HCT116 (cell line): ENCODE results near the gene C17orf67. TPM values are rescaled to one million over a fixed set of nuclear protein-coding genes. Genes with fewer than 3 reads are reported as not detected.

Experiments used
- ATAC-seq: fragments of 200-7000 bp; cut with Tn5 transposase; 2 replicates; pipeline ENCODE4 v1.9.1; 2020; ENCODE audit warnings: mild to moderate bottlenecking, moderate library complexity
- BruUV-seq: library from RNA; stranded (reverse); fragments of 400-500 nt; replicated peaks from 2 replicates; lab custom pipeline; 2021; lab: Mats Ljungman, UMichigan
- CTCF ChIA-PET: fragments of 300-600 bp; sonication (Branson Sonifier 250); formaldehyde crosslinking; loops from one replicate; lab custom pipeline; 2021; ENCODE audit warnings: antibody characterized with exemption; lab: Charles Lee
- POLR2A ChIA-PET: fragments of 300-600, 350-600 bp; sonication (Branson Sonifier 250); formaldehyde crosslinking; loops from one replicate; lab custom pipeline; 2021; ENCODE audit warnings: antibody characterized with exemption; lab: Charles Lee
- RAD21 ChIA-PET, 2 experiments: fragments of 300-600 bp; sonication (Branson Sonifier 250); formaldehyde crosslinking; loops; one replicate each; lab custom pipeline; 2023; ENCODE audit warnings: low total read pairs in 2 of 2; ENCODE audit not compliant: uncharacterized antibody in 2 of 2, unreplicated experiment in 2 of 2, low non-redundant PET in 1 of 2; lab: Charles Lee
- DNase-seq: peaks from one replicate; pipeline ENCODE4 v3.0.0-alpha.2; 2010; ENCODE audit warnings: low read depth, low spot score
- H2AFZ ChIP-seq: fragments of 200-600 bp; shearing (Covaris generic), sonication (generic); 2 replicates; pipeline ENCODE4 v1.6.1; 2017; ENCODE audit warnings: low read depth, mixed run types, mixed read lengths, antibody characterized with exemption, low read length; ENCODE audit not compliant: poor library complexity, severe bottlenecking
- H3K27ac ChIP-seq: 2 replicates; pipeline ENCODE4 v1.5.1; 2012; ENCODE audit warnings: low read depth, low read length
- H3K27me3 ChIP-seq: fragments of 200-600 bp; sonication (generic); 2 replicates; pipeline ENCODE4 v1.6.1; 2016; ENCODE audit warnings: mixed run types, low read length, mixed read lengths; ENCODE audit not compliant: insufficient read depth
- H3K36me3 ChIP-seq, 2 experiments: fragments of 200-500 bp in 1 of 2; fragments of 200-600 bp in 1 of 2; sonication (Bioruptor generic) in 1 of 2; sonication (generic) in 1 of 2; 2 replicates each; pipeline versions ENCODE4 v1.5.1 to v1.6.1; 2014 to 2016; ENCODE audit warnings: low read length in 2 of 2, inconsistent platforms in 1 of 2, mixed read lengths in 1 of 2, mixed run types in 1 of 2; ENCODE audit not compliant: insufficient read depth in 2 of 2, control insufficient read depth in 1 of 2
- H3K4me1 ChIP-seq, 2 experiments: fragments of 200-600 bp in 1 of 2; sonication (generic) in 1 of 2; 2 replicates each; pipeline versions ENCODE4 v1.5.1 to v1.6.1; 2012 to 2017; ENCODE audit warnings: low read length in 2 of 2, inconsistent platforms in 1 of 2, mild to moderate bottlenecking in 1 of 2, mixed read lengths in 1 of 2, mixed run types in 1 of 2, moderate library complexity in 1 of 2; ENCODE audit not compliant: insufficient read depth in 2 of 2, control insufficient read depth in 1 of 2
- H3K4me2 ChIP-seq: fragments of 200-600 bp; sonication (generic); 2 replicates; pipeline ENCODE4 v1.6.1; 2017; ENCODE audit warnings: mixed run types, low read length, mixed read lengths
- H3K4me3 ChIP-seq, 2 experiments: fragments of 200-600 bp in 1 of 2; sonication (generic) in 1 of 2; replicated peaks in 1 of 2; 2 replicates each; pipeline ENCODE4 v1.5.1; 2011 to 2016; ENCODE audit warnings: low read length in 2 of 2, control low read depth in 1 of 2, low read depth in 1 of 2, mild to moderate bottlenecking in 1 of 2, mixed read lengths in 1 of 2, mixed run types in 1 of 2
- H3K79me2 ChIP-seq: fragments of 200-600 bp; sonication (generic); 2 replicates; pipeline ENCODE4 v1.6.1; 2017; ENCODE audit warnings: mild to moderate bottlenecking, mixed run types, low read length, moderate library complexity, mixed read lengths; ENCODE audit not compliant: insufficient read depth
- H3K9ac ChIP-seq: fragments of 200-600 bp; sonication (generic); 2 replicates; pipeline ENCODE4 v1.6.1; 2016; ENCODE audit warnings: low read length, mixed read lengths
- H3K9me2 ChIP-seq: fragments of 200-600 bp; sonication (generic), shearing (Covaris generic); 2 replicates; pipeline ENCODE4 v1.6.1; 2017; ENCODE audit warnings: mixed run types, mild to moderate bottlenecking, moderate library complexity; ENCODE audit not compliant: insufficient read depth
- H3K9me3 ChIP-seq, 2 experiments: fragments of 200-500 bp in 1 of 2; fragments of 200-600 bp in 1 of 2; sonication (Bioruptor generic) in 1 of 2; sonication (generic) in 1 of 2; 2 replicates each; pipeline ENCODE4 v1.6.1; 2014 to 2017; ENCODE audit warnings: low read length in 2 of 2, mixed read lengths in 2 of 2, inconsistent platforms in 1 of 2, low read depth in 1 of 2, mild to moderate bottlenecking in 1 of 2, mixed run types in 1 of 2, moderate library complexity in 1 of 2; ENCODE audit not compliant: control insufficient read depth in 1 of 2, insufficient read depth in 1 of 2
- H4K20me1 ChIP-seq: fragments of 200-600 bp; sonication (generic), shearing (Covaris generic); 2 replicates; pipeline ENCODE4 v1.6.1; 2017; ENCODE audit warnings: mixed run types, mild to moderate bottlenecking, moderate library complexity; ENCODE audit not compliant: insufficient read depth
- CBX3 ChIP-seq: IDR thresholded peaks from 2 replicates; pipeline ENCODE4 v1.6.1; 2012; ENCODE audit warnings: low read depth
- CEBPB ChIP-seq: IDR thresholded peaks from 2 replicates; pipeline ENCODE4 v1.6.1; 2012; ENCODE audit warnings: low read depth
- ELF1 ChIP-seq: IDR thresholded peaks from 2 replicates; pipeline ENCODE4 v1.6.1; 2012; ENCODE audit warnings: low read depth, borderline replicate concordance
- EZH2 ChIP-seq: fragments of 200-600 bp; sonication (generic); IDR thresholded peaks from 2 replicates; pipeline ENCODE4 v1.6.1; 2017; ENCODE audit warnings: antibody characterized with exemption, mixed run types
- EZH2phosphoT487 ChIP-seq: fragments of 200-600 bp; IDR thresholded peaks from 2 replicates; pipeline ENCODE4 v1.6.1; 2018; ENCODE audit warnings: antibody characterized with exemption, borderline replicate concordance
- FOSL1 ChIP-seq: IDR thresholded peaks from 2 replicates; pipeline ENCODE4 v1.6.1; 2012; ENCODE audit warnings: low read depth
- JUND ChIP-seq: IDR thresholded peaks from 2 replicates; pipeline ENCODE4 v1.6.1; 2012
- POLR2AphosphoS5 ChIP-seq: IDR thresholded peaks from 2 replicates; pipeline ENCODE4 v1.6.1; 2011; ENCODE audit warnings: mild to moderate bottlenecking, low read depth, low read length, moderate library complexity
- SIN3A ChIP-seq: IDR thresholded peaks from 2 replicates; pipeline ENCODE4 v1.6.1; 2012; ENCODE audit warnings: low read depth
- SP1 ChIP-seq: IDR thresholded peaks from 2 replicates; pipeline ENCODE4 v1.6.1; 2012; ENCODE audit warnings: low read depth
- SRF ChIP-seq: IDR thresholded peaks from 2 replicates; pipeline ENCODE4 v1.6.1; 2012; ENCODE audit warnings: low read depth
- TCF7L2 ChIP-seq: IDR thresholded peaks from 2 replicates; pipeline ENCODE4 v1.7.0; 2011; ENCODE audit warnings: borderline replicate concordance, inconsistent platforms; ENCODE audit not compliant: insufficient read depth, insufficient read length; ENCODE audit errors: extremely low read depth
- YY1 ChIP-seq: IDR thresholded peaks from 2 replicates; pipeline ENCODE4 v1.6.1; 2011; ENCODE audit warnings: low read length, low read depth, moderate library complexity, mild to moderate bottlenecking; ENCODE audit not compliant: insufficient replicate concordance; ENCODE audit errors: extremely low read depth
- ZFX ChIP-seq: fragments of 450-650 bp; IDR thresholded peaks from 2 replicates; pipeline ENCODE4 v1.6.1; 2017
- ZNF274 ChIP-seq: fragments of 200-500 bp; sonication (Bioruptor generic); IDR thresholded peaks from 2 replicates; pipeline ENCODE4 v1.6.1; 2014; ENCODE audit warnings: mild to moderate bottlenecking, low read depth, low read length, inconsistent platforms
- intact Hi-C: fragments of 100-400 bp; cut with micrococcal nuclease; formaldehyde crosslinking; loops from 2 replicates; pipeline ENCODE4 v1.10.0; 2022
- total RNA-seq: library from RNA; stranded (reverse); gene quantifications from one replicate; pipeline ENCODE4 v1.2.1, GENCODE V29; 2021; ENCODE audit not compliant: unreplicated experiment
- TF ChIP-seq, protein P1 (sequence below): IDR thresholded peaks from 2 replicates; pipeline ENCODE4 v1.6.1; 2012
- TF ChIP-seq, protein P2 (sequence below): IDR thresholded peaks from 2 replicates; pipeline ENCODE4 v1.6.1; 2012; ENCODE audit warnings: low read depth
- TF ChIP-seq, protein P3 (sequence below): IDR thresholded peaks from 2 replicates; pipeline ENCODE4 v1.6.1; 2012
- TF ChIP-seq, protein P4 (sequence below), 3 experiments: fragments of 200-600 bp in 1 of 3; sonication (generic) in 1 of 3; IDR thresholded peaks in 2 of 3; conservative IDR thresholded peaks in 1 of 3; 2 replicates each; pipeline ENCODE4 v1.5.1; 2012 to 2017; ENCODE audit warnings: low read depth in 2 of 3, low read length in 2 of 3, antibody characterized with exemption in 1 of 3, borderline replicate concordance in 1 of 3, control low read depth in 1 of 3, mild to moderate bottlenecking in 1 of 3, mixed read lengths in 1 of 3, mixed run types in 1 of 3, moderate library complexity in 1 of 3; ENCODE audit not compliant: insufficient read depth in 1 of 3
- TF ChIP-seq, protein P5 (sequence below): IDR thresholded peaks from 2 replicates; pipeline ENCODE4 v1.6.1; 2011; ENCODE audit warnings: mild to moderate bottlenecking, low read length, moderate library complexity; ENCODE audit not compliant: insufficient replicate concordance; ENCODE audit errors: extremely low read depth

C17orf67 gene
- total RNA-seq, 1 experiment from 2014 or later, result 0.84 TPM

DNA sequence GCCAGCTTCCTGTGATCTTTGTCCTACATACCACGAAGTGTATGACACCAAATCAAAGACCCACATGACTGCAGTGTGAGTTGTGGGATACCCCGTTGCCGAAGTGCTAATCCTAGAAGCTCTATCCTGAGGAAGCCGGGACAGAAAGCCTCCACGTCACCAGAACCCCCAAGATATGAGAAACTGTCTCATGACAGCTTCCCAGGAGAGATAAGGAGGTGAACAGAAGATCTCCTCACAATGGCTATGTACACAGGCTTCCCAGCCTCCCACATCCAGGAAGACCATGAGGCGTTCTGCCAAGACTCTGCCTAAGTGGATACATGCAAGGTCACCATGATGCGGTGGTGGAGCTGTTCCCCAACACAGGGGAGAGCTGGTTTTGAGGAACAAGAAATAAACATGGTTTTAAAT is 43.1 kb upstream of the C17orf67 start:
- H3K36me3 ChIP-seq, result no peaks in the 10 kb centered on the region
- CTCF ChIA-PET, result no interaction called here
- no peak overlapping the region for H2AFZ ChIP-seq
- intact Hi-C loops, result no loop called here
- no peak for DNase-seq
- TF ChIP-seq, protein P1, sequence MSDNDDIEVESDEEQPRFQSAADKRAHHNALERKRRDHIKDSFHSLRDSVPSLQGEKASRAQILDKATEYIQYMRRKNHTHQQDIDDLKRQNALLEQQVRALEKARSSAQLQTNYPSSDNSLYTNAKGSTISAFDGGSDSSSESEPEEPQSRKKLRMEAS, result no peak
- TF ChIP-seq, protein P2, sequence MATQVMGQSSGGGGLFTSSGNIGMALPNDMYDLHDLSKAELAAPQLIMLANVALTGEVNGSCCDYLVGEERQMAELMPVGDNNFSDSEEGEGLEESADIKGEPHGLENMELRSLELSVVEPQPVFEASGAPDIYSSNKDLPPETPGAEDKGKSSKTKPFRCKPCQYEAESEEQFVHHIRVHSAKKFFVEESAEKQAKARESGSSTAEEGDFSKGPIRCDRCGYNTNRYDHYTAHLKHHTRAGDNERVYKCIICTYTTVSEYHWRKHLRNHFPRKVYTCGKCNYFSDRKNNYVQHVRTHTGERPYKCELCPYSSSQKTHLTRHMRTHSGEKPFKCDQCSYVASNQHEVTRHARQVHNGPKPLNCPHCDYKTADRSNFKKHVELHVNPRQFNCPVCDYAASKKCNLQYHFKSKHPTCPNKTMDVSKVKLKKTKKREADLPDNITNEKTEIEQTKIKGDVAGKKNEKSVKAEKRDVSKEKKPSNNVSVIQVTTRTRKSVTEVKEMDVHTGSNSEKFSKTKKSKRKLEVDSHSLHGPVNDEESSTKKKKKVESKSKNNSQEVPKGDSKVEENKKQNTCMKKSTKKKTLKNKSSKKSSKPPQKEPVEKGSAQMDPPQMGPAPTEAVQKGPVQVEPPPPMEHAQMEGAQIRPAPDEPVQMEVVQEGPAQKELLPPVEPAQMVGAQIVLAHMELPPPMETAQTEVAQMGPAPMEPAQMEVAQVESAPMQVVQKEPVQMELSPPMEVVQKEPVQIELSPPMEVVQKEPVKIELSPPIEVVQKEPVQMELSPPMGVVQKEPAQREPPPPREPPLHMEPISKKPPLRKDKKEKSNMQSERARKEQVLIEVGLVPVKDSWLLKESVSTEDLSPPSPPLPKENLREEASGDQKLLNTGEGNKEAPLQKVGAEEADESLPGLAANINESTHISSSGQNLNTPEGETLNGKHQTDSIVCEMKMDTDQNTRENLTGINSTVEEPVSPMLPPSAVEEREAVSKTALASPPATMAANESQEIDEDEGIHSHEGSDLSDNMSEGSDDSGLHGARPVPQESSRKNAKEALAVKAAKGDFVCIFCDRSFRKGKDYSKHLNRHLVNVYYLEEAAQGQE, result no peak
- TF ChIP-seq FOSL1 (no peak), EZH2phosphoT487 (no peak), ELF1 (no peak), SP1 (no peak), CEBPB (no peak), SRF (no peak), CBX3 (no peak), SIN3A (no peak), ZNF274 (no peak), POLR2AphosphoS5 (no peak), YY1 (no peak), EZH2 (no peak), JUND (no peak), ZFX (no peak), TCF7L2 (no peak)
- TF ChIP-seq, protein P3, sequence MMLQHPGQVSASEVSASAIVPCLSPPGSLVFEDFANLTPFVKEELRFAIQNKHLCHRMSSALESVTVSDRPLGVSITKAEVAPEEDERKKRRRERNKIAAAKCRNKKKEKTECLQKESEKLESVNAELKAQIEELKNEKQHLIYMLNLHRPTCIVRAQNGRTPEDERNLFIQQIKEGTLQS, result no peak
- TF ChIP-seq, protein P4, sequence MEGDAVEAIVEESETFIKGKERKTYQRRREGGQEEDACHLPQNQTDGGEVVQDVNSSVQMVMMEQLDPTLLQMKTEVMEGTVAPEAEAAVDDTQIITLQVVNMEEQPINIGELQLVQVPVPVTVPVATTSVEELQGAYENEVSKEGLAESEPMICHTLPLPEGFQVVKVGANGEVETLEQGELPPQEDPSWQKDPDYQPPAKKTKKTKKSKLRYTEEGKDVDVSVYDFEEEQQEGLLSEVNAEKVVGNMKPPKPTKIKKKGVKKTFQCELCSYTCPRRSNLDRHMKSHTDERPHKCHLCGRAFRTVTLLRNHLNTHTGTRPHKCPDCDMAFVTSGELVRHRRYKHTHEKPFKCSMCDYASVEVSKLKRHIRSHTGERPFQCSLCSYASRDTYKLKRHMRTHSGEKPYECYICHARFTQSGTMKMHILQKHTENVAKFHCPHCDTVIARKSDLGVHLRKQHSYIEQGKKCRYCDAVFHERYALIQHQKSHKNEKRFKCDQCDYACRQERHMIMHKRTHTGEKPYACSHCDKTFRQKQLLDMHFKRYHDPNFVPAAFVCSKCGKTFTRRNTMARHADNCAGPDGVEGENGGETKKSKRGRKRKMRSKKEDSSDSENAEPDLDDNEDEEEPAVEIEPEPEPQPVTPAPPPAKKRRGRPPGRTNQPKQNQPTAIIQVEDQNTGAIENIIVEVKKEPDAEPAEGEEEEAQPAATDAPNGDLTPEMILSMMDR (IDR thresholded peaks at IDR 0.05 in 2 of 3, conservative IDR thresholded peaks at IDR 0.05 in 1 of 3; ENCODE audit: borderline replicate concordance in 1 of 3, insufficient read depth in 1 of 3, low read depth in 2 of 3, low read length in 2 of 3), result no peak
- TF ChIP-seq, protein P5, sequence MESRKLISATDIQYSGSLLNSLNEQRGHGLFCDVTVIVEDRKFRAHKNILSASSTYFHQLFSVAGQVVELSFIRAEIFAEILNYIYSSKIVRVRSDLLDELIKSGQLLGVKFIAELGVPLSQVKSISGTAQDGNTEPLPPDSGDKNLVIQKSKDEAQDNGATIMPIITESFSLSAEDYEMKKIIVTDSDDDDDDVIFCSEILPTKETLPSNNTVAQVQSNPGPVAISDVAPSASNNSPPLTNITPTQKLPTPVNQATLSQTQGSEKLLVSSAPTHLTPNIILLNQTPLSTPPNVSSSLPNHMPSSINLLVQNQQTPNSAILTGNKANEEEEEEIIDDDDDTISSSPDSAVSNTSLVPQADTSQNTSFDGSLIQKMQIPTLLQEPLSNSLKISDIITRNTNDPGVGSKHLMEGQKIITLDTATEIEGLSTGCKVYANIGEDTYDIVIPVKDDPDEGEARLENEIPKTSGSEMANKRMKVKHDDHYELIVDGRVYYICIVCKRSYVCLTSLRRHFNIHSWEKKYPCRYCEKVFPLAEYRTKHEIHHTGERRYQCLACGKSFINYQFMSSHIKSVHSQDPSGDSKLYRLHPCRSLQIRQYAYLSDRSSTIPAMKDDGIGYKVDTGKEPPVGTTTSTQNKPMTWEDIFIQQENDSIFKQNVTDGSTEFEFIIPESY, result no peak
- no peaks in the 10 kb centered on the region for H3K27me3 ChIP-seq
- POLR2A ChIA-PET, result interaction anchor here (1.4 kb wide), 1 partner anchor 11 kb away, joined by 4 read pairs; no protein-coding TSS in a partner anchor
- H4K20me1 ChIP-seq, result no peaks in the 10 kb centered on the region
- no peak overlapping the region for H3K27ac ChIP-seq
- RAD21 ChIA-PET, result no interaction called here
- no peak overlapping the region for H3K9ac ChIP-seq
- no peak overlapping the region for H3K4me3 ChIP-seq
- no peaks in the 10 kb centered on the region for H3K9me2 ChIP-seq
- no peaks in the 10 kb centered on the region for H3K9me3 ChIP-seq
- no TSS peak for BruUV-seq
- no peaks in the 10 kb centered on the region for H3K79me2 ChIP-seq
- no peak for ATAC-seq
- no peaks in the 10 kb centered on the region for H3K4me1 ChIP-seq
- H3K4me2 ChIP-seq, result no peak overlapping the region
